Stimulated activated CD4-positive, alpha-beta T cell treated with anti-CD3 and anti-CD28 coated beads, TNF-alpha, amount 100 ng/mL, for 48 hours (primary cell): ENCODE data around the gene CELF4.
"Not testable (repeated sequence)": the region's sequence is repeated elsewhere in the genome, so short reads cannot be mapped to it uniquely, and the experiment has no call there.

Experiments
- DNase-seq, 3 donors: peaks; one replicate each; pipeline ENCODE4 v3.0.0-alpha.2; 2020; ENCODE audit warnings: low read depth in 3 of 3

The CELF4 gene

GRCh38 chr18:37467002-37467662, 98.5 kb downstream of the CELF4 start:
- DNase-seq: no peak

GRCh38 chr18:37465958-37466357, 99.6 kb downstream of the CELF4 start:
- no peak for DNase-seq

GRCh38 chr18:37464257-37464656, 101.3 kb downstream of the CELF4 start:
- DNase-seq: no peak

GRCh38 chr18:37461329-37461728, 104.3 kb downstream of the CELF4 start:
- not testable (repeated sequence) for DNase-seq

- no peak for DNase-seq
Measured at GRCh38 chr18:37460604-37461003, 105.0 kb downstream of the CELF4 start.

GRCh38 chr18:37458697-37459096, 106.9 kb downstream of the CELF4 start:
- DNase-seq: no peak

GRCh38 chr18:37457753-37458152, 107.8 kb downstream of the CELF4 start:
- no peak for DNase-seq

- DNase-seq: no peak
Measured at GRCh38 chr18:37457341-37457740, 108.3 kb downstream of the CELF4 start.

- DNase-seq: no peak
Measured at GRCh38 chr18:37456873-37457272, 108.7 kb downstream of the CELF4 start.

GRCh38 chr18:37456395-37456794, 109.2 kb downstream of the CELF4 start:
- DNase-seq: no peak

- DNase-seq: no peak
Measured at GRCh38 chr18:37453752-37454151, 111.8 kb downstream of the CELF4 start.

- DNase-seq: no peak
Measured at GRCh38 chr18:37452682-37453385, 112.8 kb downstream of the CELF4 start.

GRCh38 chr18:37452015-37452414, 113.6 kb downstream of the CELF4 start:
- no peak for DNase-seq

GRCh38 chr18:37451239-37451825, 114.3 kb downstream of the CELF4 start:
- DNase-seq: no peak

GRCh38 chr18:37450434-37451132, 115.0 kb downstream of the CELF4 start:
- no peak for DNase-seq

GRCh38 chr18:37449618-37450017, 116.0 kb downstream of the CELF4 start:
- no peak for DNase-seq

- DNase-seq: no peak
Measured at GRCh38 chr18:37448946-37449345, 116.7 kb downstream of the CELF4 start.

- DNase-seq: no peak
Measured at GRCh38 chr18:37447962-37448888, 117.4 kb downstream of the CELF4 start.

GRCh38 chr18:37445836-37446235, 119.8 kb downstream of the CELF4 start:
- no peak for DNase-seq

- DNase-seq: no peak
Measured at GRCh38 chr18:37445368-37445767, 120.2 kb downstream of the CELF4 start.

GRCh38 chr18:37443325-37444055, 122.1 kb downstream of the CELF4 start:
- DNase-seq: no peak
